Measurements from ENCODE around the gene ZNF232.
A peak's percentile ranks its signal among the peaks of the same experiment; 100 is the strongest.
"Not testable (repeated sequence)": the region's sequence is repeated elsewhere in the genome, so short reads cannot be mapped to it uniquely, and the experiment has no call there.

The ZNF232 gene

DNA sequence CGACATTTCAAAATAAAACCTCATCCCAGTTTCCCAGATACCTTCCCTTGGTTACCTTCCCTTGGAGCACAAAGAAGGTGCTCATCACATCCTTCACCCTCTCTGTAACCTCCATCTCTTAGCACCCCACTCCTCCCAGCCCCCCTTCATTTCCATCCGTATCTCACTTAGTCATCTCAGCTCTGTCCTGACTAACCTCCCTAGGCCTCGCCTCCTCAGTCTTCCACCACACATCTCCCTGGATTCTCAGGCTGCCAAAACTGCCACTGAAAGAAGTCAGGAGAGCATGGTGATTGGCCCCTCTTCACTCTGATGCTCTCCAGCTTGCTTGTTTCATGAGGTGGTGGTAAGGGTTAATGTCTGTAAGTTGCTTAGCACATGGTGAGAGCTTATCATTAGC is 31.1 kb downstream of the ZNF232 start:
- Histone ChIP-seq H3K79me2 (ENCODE audit: insufficient read depth, low read length) (no peaks in the 10 kb centered on the region), H3K4me1 (ENCODE audit: insufficient read depth, low read length, poor library complexity, severe bottlenecking) (peaks cover 4% of the 10 kb centered on the region), H3K36me3 (ENCODE audit: insufficient read depth, low read length) (no peaks in the 10 kb centered on the region), H3K9me3 (ENCODE audit: insufficient read depth, low read depth, low read length) (no peaks in the 10 kb centered on the region), H3K27me3 (ENCODE audit: insufficient read depth, low read length, poor library complexity, severe bottlenecking) (no peaks in the 10 kb centered on the region), H3K9me2 (replicated peaks; ENCODE audit: low read depth, low read length) (no peaks in the 10 kb centered on the region), H4K20me1 (ENCODE audit: insufficient read depth, low read length, poor library complexity, severe bottlenecking) (no peaks in the 10 kb centered on the region), H3K9ac (ENCODE audit: low read depth, low read length, poor library complexity, severe bottlenecking) (no peak overlapping the region), H3F3A (ENCODE audit: low read depth) (no peaks in the 10 kb centered on the region), H3K4me3 (ENCODE audit: low read length, poor library complexity, severe bottlenecking) (no peak overlapping the region), H3K4me2 (ENCODE audit: low read depth, low read length, poor library complexity, severe bottlenecking) (no peak overlapping the region), H2AFZ (ENCODE audit: low read length) (no peak overlapping the region)
- TF ChIP-seq, protein P1, sequence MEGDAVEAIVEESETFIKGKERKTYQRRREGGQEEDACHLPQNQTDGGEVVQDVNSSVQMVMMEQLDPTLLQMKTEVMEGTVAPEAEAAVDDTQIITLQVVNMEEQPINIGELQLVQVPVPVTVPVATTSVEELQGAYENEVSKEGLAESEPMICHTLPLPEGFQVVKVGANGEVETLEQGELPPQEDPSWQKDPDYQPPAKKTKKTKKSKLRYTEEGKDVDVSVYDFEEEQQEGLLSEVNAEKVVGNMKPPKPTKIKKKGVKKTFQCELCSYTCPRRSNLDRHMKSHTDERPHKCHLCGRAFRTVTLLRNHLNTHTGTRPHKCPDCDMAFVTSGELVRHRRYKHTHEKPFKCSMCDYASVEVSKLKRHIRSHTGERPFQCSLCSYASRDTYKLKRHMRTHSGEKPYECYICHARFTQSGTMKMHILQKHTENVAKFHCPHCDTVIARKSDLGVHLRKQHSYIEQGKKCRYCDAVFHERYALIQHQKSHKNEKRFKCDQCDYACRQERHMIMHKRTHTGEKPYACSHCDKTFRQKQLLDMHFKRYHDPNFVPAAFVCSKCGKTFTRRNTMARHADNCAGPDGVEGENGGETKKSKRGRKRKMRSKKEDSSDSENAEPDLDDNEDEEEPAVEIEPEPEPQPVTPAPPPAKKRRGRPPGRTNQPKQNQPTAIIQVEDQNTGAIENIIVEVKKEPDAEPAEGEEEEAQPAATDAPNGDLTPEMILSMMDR (conservative IDR thresholded peaks at IDR 0.05; ENCODE audit: low read length), result no peak
- TF ChIP-seq EZH2phosphoT487 (IDR thresholded peaks at IDR 0.05; ENCODE audit: borderline replicate concordance), result no peak

DNA sequence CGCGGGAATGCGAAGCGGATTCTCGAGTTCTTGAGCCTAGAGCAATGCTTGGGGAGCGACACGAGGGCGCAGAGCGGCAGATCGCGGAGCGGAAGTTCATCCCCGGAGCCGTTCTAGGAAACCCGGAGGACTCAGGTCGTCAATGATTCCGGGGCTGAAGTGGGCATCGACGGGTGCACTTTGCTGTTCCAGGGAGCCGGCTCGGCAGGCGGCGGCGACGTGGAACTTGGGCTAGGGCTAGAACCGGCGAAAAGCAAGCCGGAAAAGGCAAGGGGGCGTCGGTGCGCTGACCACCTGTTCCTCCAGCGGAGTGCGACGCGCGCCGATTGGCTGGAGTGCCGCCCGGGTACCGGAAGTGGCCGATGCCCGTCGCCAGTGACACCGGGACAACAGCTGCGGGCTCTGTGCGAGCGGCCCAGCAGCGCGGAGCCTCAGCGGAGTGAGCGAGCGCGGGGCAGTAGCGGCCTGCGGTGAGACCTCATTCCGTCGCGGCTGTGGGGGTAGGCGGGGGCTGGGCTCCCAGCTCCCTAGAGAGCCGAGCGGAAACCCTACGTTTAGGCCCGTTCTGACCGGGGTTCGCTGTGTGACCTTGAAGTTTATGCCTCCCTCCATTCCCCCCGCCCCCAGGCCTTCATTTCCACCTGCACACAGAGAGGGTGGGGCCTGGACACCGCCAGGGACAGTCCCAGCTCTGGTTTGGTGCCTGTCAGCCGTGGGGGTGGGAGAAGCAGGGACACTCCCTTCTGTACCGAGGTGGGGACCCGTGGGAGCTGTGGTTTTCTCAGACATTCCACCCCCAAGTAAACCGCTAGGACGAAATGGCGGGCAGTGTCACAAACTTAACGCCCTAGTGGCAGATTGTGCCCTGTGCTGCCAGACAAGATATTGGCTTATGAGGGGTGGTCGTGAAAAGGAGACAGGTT is 33.3 kb downstream of the ZNF232 start, which contains the start of gene ZFP3:
Gene ZFP3 (plus strand): TSS at position 362 of the 923 bp plus-strand sequence. CDS start 13,038 bp downstream, outside the sequence.
- no peaks in the 10 kb centered on the region for H3K36me3 ChIP-seq (ENCODE audit: insufficient read depth, low read length)
- H4K20me1 ChIP-seq (ENCODE audit: insufficient read depth, low read length, poor library complexity, severe bottlenecking), result no peaks in the 10 kb centered on the region
- H3K4me3 ChIP-seq (ENCODE audit: low read length, poor library complexity, severe bottlenecking), result peak within 1 kb of the TSS; percentile 70
- H3K79me2 ChIP-seq (ENCODE audit: insufficient read depth, low read length), result no peaks in the 10 kb centered on the region
- no peaks in the 10 kb centered on the region for H3K9me2 ChIP-seq (replicated peaks; ENCODE audit: low read depth, low read length)
- H3K27me3 ChIP-seq (ENCODE audit: insufficient read depth, low read length, poor library complexity, severe bottlenecking), result no peaks in the 10 kb centered on the region
- no peaks in the 10 kb centered on the region for H3K9me3 ChIP-seq (ENCODE audit: insufficient read depth, low read depth, low read length)
- peak within 1 kb of the TSS; percentile 91 for H2AFZ ChIP-seq (ENCODE audit: low read length)
- H3F3A ChIP-seq (ENCODE audit: low read depth), result no peaks in the 10 kb centered on the region
- peaks cover 4% of the 10 kb centered on the region for H3K4me1 ChIP-seq (ENCODE audit: insufficient read depth, low read length, poor library complexity, severe bottlenecking)
- peak within 1 kb of the TSS; percentile 66 for H3K4me2 ChIP-seq (ENCODE audit: low read depth, low read length, poor library complexity, severe bottlenecking)
- peak within 1 kb of the TSS; percentile 52 for H3K9ac ChIP-seq (ENCODE audit: low read depth, low read length, poor library complexity, severe bottlenecking)
- TF ChIP-seq EZH2phosphoT487 (IDR thresholded peaks at IDR 0.05; ENCODE audit: borderline replicate concordance), result no peak
- TF ChIP-seq, protein P1 (conservative IDR thresholded peaks at IDR 0.05; ENCODE audit: low read length), result peak; percentile 27; the same call in 1 of the 2 replicates

DNA sequence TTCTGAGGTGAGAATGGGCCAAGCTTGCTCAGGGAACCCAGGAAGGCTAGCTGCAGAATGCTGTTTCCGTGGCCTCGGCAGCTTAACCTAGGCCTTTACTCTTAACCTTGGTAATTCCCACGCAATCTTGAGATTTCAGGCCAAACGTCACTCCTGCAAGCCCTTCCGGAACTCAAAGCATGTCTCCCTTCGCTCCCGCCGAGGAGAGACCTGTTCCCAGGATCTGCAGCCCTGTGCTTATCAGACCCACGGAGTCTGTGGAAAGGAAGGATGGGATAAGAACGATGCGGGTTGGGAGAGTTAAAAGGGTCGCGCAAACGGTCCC is 33.9 kb downstream of the ZNF232 start:
- no peak overlapping the region for H3K9ac ChIP-seq (ENCODE audit: low read depth, low read length, poor library complexity, severe bottlenecking)

DNA sequence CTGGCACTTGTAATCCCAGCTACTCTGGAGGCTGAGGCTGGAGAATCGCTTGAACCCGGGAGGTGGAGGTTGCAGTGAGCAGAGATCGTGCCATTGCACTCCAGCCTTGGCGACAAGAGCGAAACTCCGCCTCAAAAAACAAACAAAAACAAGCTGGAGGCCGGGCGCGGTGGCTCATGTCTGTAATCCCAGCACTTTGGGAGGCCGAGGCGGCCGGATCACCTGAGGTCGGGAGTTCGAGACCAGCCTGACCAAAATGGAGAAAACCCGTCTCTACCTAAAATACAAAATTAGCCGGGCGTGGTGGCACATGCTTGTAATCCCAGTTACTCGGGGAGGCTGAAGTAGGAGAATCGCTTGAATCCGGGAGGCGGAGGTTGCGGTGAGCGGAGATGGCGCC is 34.4 kb downstream of the ZNF232 start:
- not testable (repeated sequence) for H3F3A ChIP-seq (ENCODE audit: low read depth); H2AFZ ChIP-seq (ENCODE audit: low read length); H3K4me3 ChIP-seq (ENCODE audit: low read length, poor library complexity, severe bottlenecking); H3K4me2 ChIP-seq (ENCODE audit: low read depth, low read length, poor library complexity, severe bottlenecking); H3K9me2 ChIP-seq (replicated peaks; ENCODE audit: low read depth, low read length); H3K27me3 ChIP-seq (ENCODE audit: insufficient read depth, low read length, poor library complexity, severe bottlenecking); H3K9me3 ChIP-seq (ENCODE audit: insufficient read depth, low read depth, low read length); H3K9ac ChIP-seq (ENCODE audit: low read depth, low read length, poor library complexity, severe bottlenecking); H3K4me1 ChIP-seq (ENCODE audit: insufficient read depth, low read length, poor library complexity, severe bottlenecking); H3K36me3 ChIP-seq (ENCODE audit: insufficient read depth, low read length); H4K20me1 ChIP-seq (ENCODE audit: insufficient read depth, low read length, poor library complexity, severe bottlenecking); H3K79me2 ChIP-seq (ENCODE audit: insufficient read depth, low read length)

More for the DNA sequence above, 33.9 kb downstream of the ZNF232 start:
- peaks cover 4% of the 10 kb centered on the region for H3K4me1 ChIP-seq (ENCODE audit: insufficient read depth, low read length, poor library complexity, severe bottlenecking)
- no peak for TF ChIP-seq EZH2phosphoT487 (IDR thresholded peaks at IDR 0.05; ENCODE audit: borderline replicate concordance)
- TF ChIP-seq, protein P1 (conservative IDR thresholded peaks at IDR 0.05; ENCODE audit: low read length), result no peak
- no peaks in the 10 kb centered on the region for H4K20me1 ChIP-seq (ENCODE audit: insufficient read depth, low read length, poor library complexity, severe bottlenecking)
- no peaks in the 10 kb centered on the region for H3K27me3 ChIP-seq (ENCODE audit: insufficient read depth, low read length, poor library complexity, severe bottlenecking)
- H2AFZ ChIP-seq (ENCODE audit: low read length), result peak overlapping the region; percentile 91
- H3F3A ChIP-seq (ENCODE audit: low read depth), result no peaks in the 10 kb centered on the region
- no peaks in the 10 kb centered on the region for H3K9me3 ChIP-seq (ENCODE audit: insufficient read depth, low read depth, low read length)
- no peak overlapping the region for H3K4me3 ChIP-seq (ENCODE audit: low read length, poor library complexity, severe bottlenecking)
- H3K4me2 ChIP-seq (ENCODE audit: low read depth, low read length, poor library complexity, severe bottlenecking), result peak overlapping the region; percentile 66
- H3K36me3 ChIP-seq (ENCODE audit: insufficient read depth, low read length), result no peaks in the 10 kb centered on the region
- no peaks in the 10 kb centered on the region for H3K9me2 ChIP-seq (replicated peaks; ENCODE audit: low read depth, low read length)
- no peaks in the 10 kb centered on the region for H3K79me2 ChIP-seq (ENCODE audit: insufficient read depth, low read length)

DNA sequence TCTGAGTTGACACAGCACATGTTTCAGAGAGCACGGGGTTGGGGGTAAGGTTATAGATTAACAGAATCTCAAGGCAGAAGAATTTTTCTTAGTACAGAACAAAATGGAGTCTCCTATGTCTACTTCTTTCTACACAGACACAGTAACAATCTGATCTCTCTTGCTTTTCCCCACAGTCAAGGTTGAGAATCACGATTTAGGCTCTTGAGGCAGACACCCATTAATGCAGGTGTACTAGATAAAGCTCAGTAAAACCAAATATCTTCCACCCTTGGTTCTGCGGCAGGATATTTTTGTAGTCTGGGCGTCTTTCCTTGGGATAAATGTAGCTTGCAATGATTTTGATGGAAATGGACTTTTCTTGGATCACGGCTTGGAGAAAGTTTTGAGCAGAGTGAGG is 36.2 kb downstream of the ZNF232 start:
- not testable (repeated sequence) for H3K9ac ChIP-seq (ENCODE audit: low read depth, low read length, poor library complexity, severe bottlenecking); H3K79me2 ChIP-seq (ENCODE audit: insufficient read depth, low read length); H3K4me3 ChIP-seq (ENCODE audit: low read length, poor library complexity, severe bottlenecking); H3K36me3 ChIP-seq (ENCODE audit: insufficient read depth, low read length); H3K4me1 ChIP-seq (ENCODE audit: insufficient read depth, low read length, poor library complexity, severe bottlenecking); H3K9me3 ChIP-seq (ENCODE audit: insufficient read depth, low read depth, low read length); H4K20me1 ChIP-seq (ENCODE audit: insufficient read depth, low read length, poor library complexity, severe bottlenecking); H3K9me2 ChIP-seq (replicated peaks; ENCODE audit: low read depth, low read length); H3K27me3 ChIP-seq (ENCODE audit: insufficient read depth, low read length, poor library complexity, severe bottlenecking); H3K4me2 ChIP-seq (ENCODE audit: low read depth, low read length, poor library complexity, severe bottlenecking); H2AFZ ChIP-seq (ENCODE audit: low read length); H3F3A ChIP-seq (ENCODE audit: low read depth)

Data from Loucy (cell line).